ENCODE data around the gene LRRC34. TPM values are rescaled to one million over a fixed set of nuclear protein-coding genes. Genes with fewer than 3 reads are reported as not detected.
A peak's percentile ranks its signal among the peaks of the same experiment; 100 is the strongest.

Gene LRRC34
- total and polyA plus RNA-seq, 9 of the 15 experiments (the other 6 are each of a cell fraction or from before 2014, with no cell fraction given): 0.17 to 0.30 TPM; not detected in 7

GRCh38 chr3:169760479-169760878 is 52.2 kb downstream of the LRRC34 start (continued):
- TF ChIP-seq, protein P1, sequence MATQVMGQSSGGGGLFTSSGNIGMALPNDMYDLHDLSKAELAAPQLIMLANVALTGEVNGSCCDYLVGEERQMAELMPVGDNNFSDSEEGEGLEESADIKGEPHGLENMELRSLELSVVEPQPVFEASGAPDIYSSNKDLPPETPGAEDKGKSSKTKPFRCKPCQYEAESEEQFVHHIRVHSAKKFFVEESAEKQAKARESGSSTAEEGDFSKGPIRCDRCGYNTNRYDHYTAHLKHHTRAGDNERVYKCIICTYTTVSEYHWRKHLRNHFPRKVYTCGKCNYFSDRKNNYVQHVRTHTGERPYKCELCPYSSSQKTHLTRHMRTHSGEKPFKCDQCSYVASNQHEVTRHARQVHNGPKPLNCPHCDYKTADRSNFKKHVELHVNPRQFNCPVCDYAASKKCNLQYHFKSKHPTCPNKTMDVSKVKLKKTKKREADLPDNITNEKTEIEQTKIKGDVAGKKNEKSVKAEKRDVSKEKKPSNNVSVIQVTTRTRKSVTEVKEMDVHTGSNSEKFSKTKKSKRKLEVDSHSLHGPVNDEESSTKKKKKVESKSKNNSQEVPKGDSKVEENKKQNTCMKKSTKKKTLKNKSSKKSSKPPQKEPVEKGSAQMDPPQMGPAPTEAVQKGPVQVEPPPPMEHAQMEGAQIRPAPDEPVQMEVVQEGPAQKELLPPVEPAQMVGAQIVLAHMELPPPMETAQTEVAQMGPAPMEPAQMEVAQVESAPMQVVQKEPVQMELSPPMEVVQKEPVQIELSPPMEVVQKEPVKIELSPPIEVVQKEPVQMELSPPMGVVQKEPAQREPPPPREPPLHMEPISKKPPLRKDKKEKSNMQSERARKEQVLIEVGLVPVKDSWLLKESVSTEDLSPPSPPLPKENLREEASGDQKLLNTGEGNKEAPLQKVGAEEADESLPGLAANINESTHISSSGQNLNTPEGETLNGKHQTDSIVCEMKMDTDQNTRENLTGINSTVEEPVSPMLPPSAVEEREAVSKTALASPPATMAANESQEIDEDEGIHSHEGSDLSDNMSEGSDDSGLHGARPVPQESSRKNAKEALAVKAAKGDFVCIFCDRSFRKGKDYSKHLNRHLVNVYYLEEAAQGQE (IDR thresholded peaks at IDR 0.05; ENCODE audit: borderline replicate concordance): peak; percentile 8; the same call in 1 of the 2 replicates
- TF ChIP-seq, protein P1 (CRISPR knock-in tag; IDR thresholded peaks at IDR 0.05; ENCODE audit: low read depth): no peak
- TF ChIP-seq, protein P2, sequence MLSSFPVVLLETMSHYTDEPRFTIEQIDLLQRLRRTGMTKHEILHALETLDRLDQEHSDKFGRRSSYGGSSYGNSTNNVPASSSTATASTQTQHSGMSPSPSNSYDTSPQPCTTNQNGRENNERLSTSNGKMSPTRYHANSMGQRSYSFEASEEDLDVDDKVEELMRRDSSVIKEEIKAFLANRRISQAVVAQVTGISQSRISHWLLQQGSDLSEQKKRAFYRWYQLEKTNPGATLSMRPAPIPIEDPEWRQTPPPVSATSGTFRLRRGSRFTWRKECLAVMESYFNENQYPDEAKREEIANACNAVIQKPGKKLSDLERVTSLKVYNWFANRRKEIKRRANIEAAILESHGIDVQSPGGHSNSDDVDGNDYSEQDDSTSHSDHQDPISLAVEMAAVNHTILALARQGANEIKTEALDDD (IDR thresholded peaks at IDR 0.05): peak; percentile 82
- TF ChIP-seq BHLHE40 (IDR thresholded peaks at IDR 0.05; ENCODE audit: low read length) (0 out of 2 replicates have a peak, but pooled peaks have one; percentile 15), EP300 (IDR thresholded peaks at IDR 0.05; ENCODE audit: low read length) (peak; percentile 66), POLR3A (IDR thresholded peaks at IDR 0.05; ENCODE audit: borderline replicate concordance, extremely low read depth, insufficient read depth, insufficient read length) (no peak), CBX5 (IDR thresholded peaks at IDR 0.05; ENCODE audit: borderline replicate concordance, low read depth) (peak; percentile 49; the same call in 1 of the 2 replicates), PURB (CRISPR knock-in tag; IDR thresholded peaks at IDR 0.05; ENCODE audit: low read depth) (no peak), FOS (IDR thresholded peaks at IDR 0.05; ENCODE audit: extremely low read depth, insufficient read length) (peak; percentile 53), MAZ (CRISPR knock-in tag; conservative IDR thresholded peaks at IDR 0.05 in 1 of 2, IDR thresholded peaks at IDR 0.05 in 1 of 2) (peak; percentile 24 to 35; a peak in 1 of 4 replicates), CXXC5 (CRISPR knock-in tag; IDR thresholded peaks at IDR 0.05) (peak; percentile 56), MTA2 (IDR thresholded peaks at IDR 0.05; ENCODE audit: low read depth) (no peak), KLF6 (CRISPR knock-in tag; IDR thresholded peaks at IDR 0.05; ENCODE audit: borderline replicate concordance) (0 out of 2 replicates have a peak, but pooled peaks have one; percentile 54), MAX (CRISPR knock-in tag; IDR thresholded peaks at IDR 0.05) (peak; percentile 25; the same call in 1 of the 2 replicates), ZNF696 (CRISPR knock-in tag; conservative IDR thresholded peaks at IDR 0.05) (no peak), JUND (IDR thresholded peaks at IDR 0.05; ENCODE audit: borderline replicate concordance, low read depth, low read length) (peak; percentile 98), JUND (tag; IDR thresholded peaks at IDR 0.05; ENCODE audit: borderline replicate concordance, low read depth, low read length) (peak; percentile 95; the same call in 2 of the 3 replicates), RNF2 (IDR thresholded peaks at IDR 0.05) (peak; percentile 70)
- TF ChIP-seq, protein P3, sequence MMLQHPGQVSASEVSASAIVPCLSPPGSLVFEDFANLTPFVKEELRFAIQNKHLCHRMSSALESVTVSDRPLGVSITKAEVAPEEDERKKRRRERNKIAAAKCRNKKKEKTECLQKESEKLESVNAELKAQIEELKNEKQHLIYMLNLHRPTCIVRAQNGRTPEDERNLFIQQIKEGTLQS (IDR thresholded peaks at IDR 0.05): peak; percentile 93
- TF ChIP-seq, protein P3 (CRISPR knock-in tag; conservative IDR thresholded peaks at IDR 0.05): 0 out of 2 replicates have a peak, but pooled peaks have one; percentile 53
